WTC11 (cell line): ENCODE measurements around the gene ARHGAP6.

Experiments used
- FOXJ3 ChIP-seq: sonication (generic); formaldehyde crosslinking; IDR thresholded peaks from 2 replicates; pipeline ENCODE4 v1.9.0; 2021; ENCODE audit warnings: missing genetic modification reagents, mild to moderate bottlenecking, borderline replicate concordance
- KAT7 ChIP-seq: sonication (generic); formaldehyde crosslinking; IDR thresholded peaks from 2 replicates; pipeline ENCODE4 v1.8.1; 2023; ENCODE audit warnings: missing genetic modification reagents, mild to moderate bottlenecking, borderline replicate concordance
- TF ChIP-seq, protein P1 (sequence below): fragments of 200-600 bp; IDR thresholded peaks from 2 replicates; pipeline ENCODE4 v1.8.0; 2022; ENCODE audit warnings: antibody characterized with exemption
- TF ChIP-seq, protein P2 (sequence below): sonication (generic); formaldehyde crosslinking; IDR thresholded peaks from 2 replicates; pipeline ENCODE4 v1.8.1; 2022; ENCODE audit warnings: mild to moderate bottlenecking, moderate library complexity, missing genetic modification reagents
- TF ChIP-seq, protein P3 (sequence below): sonication (generic); formaldehyde crosslinking; IDR thresholded peaks from 2 replicates; pipeline ENCODE4 v1.8.0; 2022; ENCODE audit warnings: mild to moderate bottlenecking, missing genetic modification reagents
- TF ChIP-seq, protein P4 (sequence below): sonication (generic); formaldehyde crosslinking; IDR thresholded peaks from 2 replicates; pipeline ENCODE4 v1.8.0; 2022; ENCODE audit warnings: missing genetic modification reagents
- TF ChIP-seq, protein P5 (sequence below): sonication (generic); formaldehyde crosslinking; IDR thresholded peaks from 2 replicates; pipeline ENCODE4 v1.8.0; 2022; ENCODE audit warnings: mild to moderate bottlenecking, missing genetic modification reagents
- TF ChIP-seq, protein P6 (sequence below): sonication (generic); formaldehyde crosslinking; IDR thresholded peaks from 2 replicates; pipeline ENCODE4 v1.8.1; 2023; ENCODE audit warnings: mild to moderate bottlenecking, missing genetic modification reagents

DNA sequence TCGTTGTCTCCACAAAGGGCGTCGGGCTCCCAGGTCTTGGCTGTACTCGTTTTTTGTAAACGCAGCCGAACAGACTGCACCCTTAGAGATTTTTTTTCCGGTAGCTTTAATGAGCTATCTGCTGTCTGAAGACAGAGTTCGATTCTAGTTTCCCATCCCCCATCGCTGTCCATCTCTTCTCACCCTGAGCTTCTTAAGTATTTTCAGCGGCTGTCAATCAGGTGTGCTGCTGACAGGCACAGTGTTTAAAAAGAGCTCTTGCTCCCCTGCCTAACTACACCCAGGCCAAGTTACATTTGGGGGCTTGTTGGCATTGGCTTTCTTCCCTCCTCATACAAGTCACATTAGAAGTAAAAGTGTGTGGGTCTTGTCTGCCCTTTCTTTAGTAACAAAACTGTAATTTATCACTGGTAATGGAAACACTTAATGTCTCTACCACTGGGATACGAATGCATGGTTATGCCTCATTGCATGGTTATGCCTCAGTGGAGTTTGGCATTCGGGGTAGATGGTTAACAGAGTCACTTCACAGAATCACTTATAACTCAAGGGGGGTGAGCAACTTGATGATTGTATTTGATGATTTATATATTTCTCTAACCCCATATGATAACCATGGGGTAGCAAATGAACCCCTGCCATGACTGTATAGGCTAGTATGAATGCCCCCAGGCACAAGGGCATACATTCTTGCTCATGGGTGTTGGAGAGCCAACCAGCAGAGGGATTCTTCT lies 1.4 kb upstream of the ARHGAP6 start:
- TF ChIP-seq, protein P1, sequence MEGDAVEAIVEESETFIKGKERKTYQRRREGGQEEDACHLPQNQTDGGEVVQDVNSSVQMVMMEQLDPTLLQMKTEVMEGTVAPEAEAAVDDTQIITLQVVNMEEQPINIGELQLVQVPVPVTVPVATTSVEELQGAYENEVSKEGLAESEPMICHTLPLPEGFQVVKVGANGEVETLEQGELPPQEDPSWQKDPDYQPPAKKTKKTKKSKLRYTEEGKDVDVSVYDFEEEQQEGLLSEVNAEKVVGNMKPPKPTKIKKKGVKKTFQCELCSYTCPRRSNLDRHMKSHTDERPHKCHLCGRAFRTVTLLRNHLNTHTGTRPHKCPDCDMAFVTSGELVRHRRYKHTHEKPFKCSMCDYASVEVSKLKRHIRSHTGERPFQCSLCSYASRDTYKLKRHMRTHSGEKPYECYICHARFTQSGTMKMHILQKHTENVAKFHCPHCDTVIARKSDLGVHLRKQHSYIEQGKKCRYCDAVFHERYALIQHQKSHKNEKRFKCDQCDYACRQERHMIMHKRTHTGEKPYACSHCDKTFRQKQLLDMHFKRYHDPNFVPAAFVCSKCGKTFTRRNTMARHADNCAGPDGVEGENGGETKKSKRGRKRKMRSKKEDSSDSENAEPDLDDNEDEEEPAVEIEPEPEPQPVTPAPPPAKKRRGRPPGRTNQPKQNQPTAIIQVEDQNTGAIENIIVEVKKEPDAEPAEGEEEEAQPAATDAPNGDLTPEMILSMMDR: no peak
- TF ChIP-seq, protein P2, sequence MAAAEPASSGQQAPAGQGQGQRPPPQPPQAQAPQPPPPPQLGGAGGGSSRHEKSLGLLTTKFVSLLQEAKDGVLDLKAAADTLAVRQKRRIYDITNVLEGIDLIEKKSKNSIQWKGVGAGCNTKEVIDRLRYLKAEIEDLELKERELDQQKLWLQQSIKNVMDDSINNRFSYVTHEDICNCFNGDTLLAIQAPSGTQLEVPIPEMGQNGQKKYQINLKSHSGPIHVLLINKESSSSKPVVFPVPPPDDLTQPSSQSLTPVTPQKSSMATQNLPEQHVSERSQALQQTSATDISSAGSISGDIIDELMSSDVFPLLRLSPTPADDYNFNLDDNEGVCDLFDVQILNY (CRISPR knock-in tag): no peak
- TF ChIP-seq FOXJ3: no peak
- TF ChIP-seq, protein P3, sequence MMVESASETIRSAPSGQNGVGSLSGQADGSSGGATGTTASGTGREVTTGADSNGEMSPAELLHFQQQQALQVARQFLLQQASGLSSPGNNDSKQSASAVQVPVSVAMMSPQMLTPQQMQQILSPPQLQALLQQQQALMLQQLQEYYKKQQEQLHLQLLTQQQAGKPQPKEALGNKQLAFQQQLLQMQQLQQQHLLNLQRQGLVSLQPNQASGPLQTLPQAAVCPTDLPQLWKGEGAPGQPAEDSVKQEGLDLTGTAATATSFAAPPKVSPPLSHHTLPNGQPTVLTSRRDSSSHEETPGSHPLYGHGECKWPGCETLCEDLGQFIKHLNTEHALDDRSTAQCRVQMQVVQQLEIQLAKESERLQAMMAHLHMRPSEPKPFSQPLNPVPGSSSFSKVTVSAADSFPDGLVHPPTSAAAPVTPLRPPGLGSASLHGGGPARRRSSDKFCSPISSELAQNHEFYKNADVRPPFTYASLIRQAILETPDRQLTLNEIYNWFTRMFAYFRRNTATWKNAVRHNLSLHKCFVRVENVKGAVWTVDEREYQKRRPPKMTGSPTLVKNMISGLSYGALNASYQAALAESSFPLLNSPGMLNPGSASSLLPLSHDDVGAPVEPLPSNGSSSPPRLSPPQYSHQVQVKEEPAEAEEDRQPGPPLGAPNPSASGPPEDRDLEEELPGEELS (CRISPR knock-in tag): no peak
- TF ChIP-seq KAT7 (CRISPR knock-in tag): no peak
- TF ChIP-seq, protein P4, sequence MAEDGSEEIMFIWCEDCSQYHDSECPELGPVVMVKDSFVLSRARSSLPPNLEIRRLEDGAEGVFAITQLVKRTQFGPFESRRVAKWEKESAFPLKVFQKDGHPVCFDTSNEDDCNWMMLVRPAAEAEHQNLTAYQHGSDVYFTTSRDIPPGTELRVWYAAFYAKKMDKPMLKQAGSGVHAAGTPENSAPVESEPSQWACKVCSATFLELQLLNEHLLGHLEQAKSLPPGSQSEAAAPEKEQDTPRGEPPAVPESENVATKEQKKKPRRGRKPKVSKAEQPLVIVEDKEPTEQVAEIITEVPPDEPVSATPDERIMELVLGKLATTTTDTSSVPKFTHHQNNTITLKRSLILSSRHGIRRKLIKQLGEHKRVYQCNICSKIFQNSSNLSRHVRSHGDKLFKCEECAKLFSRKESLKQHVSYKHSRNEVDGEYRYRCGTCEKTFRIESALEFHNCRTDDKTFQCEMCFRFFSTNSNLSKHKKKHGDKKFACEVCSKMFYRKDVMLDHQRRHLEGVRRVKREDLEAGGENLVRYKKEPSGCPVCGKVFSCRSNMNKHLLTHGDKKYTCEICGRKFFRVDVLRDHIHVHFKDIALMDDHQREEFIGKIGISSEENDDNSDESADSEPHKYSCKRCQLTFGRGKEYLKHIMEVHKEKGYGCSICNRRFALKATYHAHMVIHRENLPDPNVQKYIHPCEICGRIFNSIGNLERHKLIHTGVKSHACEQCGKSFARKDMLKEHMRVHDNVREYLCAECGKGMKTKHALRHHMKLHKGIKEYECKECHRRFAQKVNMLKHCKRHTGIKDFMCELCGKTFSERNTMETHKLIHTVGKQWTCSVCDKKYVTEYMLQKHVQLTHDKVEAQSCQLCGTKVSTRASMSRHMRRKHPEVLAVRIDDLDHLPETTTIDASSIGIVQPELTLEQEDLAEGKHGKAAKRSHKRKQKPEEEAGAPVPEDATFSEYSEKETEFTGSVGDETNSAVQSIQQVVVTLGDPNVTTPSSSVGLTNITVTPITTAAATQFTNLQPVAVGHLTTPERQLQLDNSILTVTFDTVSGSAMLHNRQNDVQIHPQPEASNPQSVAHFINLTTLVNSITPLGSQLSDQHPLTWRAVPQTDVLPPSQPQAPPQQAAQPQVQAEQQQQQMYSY (CRISPR knock-in tag): no peak
- TF ChIP-seq, protein P5, sequence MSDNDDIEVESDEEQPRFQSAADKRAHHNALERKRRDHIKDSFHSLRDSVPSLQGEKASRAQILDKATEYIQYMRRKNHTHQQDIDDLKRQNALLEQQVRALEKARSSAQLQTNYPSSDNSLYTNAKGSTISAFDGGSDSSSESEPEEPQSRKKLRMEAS (CRISPR knock-in tag): no peak
- TF ChIP-seq, protein P6, sequence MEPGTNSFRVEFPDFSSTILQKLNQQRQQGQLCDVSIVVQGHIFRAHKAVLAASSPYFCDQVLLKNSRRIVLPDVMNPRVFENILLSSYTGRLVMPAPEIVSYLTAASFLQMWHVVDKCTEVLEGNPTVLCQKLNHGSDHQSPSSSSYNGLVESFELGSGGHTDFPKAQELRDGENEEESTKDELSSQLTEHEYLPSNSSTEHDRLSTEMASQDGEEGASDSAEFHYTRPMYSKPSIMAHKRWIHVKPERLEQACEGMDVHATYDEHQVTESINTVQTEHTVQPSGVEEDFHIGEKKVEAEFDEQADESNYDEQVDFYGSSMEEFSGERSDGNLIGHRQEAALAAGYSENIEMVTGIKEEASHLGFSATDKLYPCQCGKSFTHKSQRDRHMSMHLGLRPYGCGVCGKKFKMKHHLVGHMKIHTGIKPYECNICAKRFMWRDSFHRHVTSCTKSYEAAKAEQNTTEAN (CRISPR knock-in tag): no peak
